Activated T-cell treated with anti-CD3 and anti-CD28 coated beads for 24 hours (primary cell): ENCODE measurements around the gene CCDC78.

Experiments used
- DNase-seq: peaks from one replicate; pipeline ENCODE4 v3.0.0-alpha.2; 2020; ENCODE audit warnings: low read depth

CCDC78 gene

DNA sequence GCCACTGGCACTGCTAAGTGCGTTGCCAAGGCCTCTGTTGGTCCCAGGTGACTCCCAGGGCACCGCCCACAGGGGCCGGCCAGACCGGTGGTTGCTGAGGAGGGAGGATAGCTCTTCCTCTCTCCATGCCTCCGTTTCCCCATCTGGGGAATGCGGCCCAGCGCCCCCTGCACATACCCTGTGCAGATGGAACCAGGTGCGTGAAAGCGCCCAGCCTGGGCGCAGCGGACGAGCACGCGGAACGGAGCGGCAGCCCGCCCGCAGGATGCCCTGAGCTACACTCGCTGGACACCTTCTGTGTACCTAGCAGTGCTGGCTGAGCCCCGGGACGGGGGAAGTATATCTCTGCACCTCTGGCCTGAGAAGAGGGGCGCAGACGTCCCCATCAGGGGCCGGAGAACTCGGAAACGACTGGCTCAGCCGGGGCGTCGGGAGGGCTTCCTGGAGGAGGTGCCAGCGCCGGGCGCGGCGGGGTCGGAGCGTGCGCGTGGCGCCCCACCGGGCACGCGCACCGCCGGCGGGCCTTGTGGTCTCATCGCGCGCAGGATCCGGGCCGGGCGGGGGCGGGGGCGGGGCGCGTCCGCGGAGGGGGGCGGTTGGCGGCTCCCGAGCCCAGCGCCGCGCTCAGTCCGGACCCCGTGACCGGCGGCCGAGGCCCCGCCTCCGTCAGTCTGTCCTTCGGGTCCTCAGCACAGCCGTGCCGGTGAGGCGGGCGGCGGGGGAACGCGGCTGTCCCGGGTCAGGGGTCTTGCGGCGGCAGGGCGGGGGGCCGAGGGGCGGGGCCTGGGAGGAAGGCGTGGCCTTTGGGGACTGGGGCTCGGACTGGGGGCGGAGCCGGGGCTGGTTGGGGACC is at the start of gene CCDC78, which contains the start of gene HAGHL:
TSS of gene CCDC78 (minus strand) at position 6 of the 853 bp plus-strand sequence. CDS start 76 bp downstream, outside the sequence.
TSS of gene HAGHL (plus strand) at position 669 of the 853 bp plus-strand sequence. CDS start 404 bp downstream, outside the sequence.
- DNase-seq: peak; percentile 52

DNA sequence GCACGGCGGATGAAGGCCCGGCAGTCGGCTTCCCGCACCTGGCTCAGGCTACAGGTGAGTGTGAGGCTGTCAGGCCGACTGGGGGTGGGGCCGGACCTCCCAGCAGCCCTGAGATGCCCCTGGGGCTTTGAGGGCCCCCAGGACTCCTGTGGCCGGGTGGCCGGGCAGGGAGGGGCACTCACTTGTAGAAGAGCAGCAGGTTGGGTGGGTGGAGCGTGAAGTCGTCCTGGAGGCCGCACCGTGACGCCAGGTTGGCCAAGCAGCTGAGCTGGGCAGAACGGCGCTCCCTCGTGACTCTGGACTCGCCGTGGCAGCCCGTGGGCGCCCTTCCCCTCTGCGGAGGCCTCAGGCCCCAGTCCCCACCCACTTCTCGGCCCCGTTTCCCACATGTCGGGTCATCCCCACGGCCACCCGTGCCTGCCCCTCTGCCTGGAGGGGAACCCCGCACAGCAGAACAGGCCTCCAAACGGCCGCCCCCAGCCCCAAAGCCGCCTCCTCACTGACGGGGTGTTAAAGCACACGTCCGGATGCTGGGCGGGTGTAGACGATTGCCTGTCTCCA is 49.1 kb upstream of the CCDC78 start:
- no peak for DNase-seq

DNA sequence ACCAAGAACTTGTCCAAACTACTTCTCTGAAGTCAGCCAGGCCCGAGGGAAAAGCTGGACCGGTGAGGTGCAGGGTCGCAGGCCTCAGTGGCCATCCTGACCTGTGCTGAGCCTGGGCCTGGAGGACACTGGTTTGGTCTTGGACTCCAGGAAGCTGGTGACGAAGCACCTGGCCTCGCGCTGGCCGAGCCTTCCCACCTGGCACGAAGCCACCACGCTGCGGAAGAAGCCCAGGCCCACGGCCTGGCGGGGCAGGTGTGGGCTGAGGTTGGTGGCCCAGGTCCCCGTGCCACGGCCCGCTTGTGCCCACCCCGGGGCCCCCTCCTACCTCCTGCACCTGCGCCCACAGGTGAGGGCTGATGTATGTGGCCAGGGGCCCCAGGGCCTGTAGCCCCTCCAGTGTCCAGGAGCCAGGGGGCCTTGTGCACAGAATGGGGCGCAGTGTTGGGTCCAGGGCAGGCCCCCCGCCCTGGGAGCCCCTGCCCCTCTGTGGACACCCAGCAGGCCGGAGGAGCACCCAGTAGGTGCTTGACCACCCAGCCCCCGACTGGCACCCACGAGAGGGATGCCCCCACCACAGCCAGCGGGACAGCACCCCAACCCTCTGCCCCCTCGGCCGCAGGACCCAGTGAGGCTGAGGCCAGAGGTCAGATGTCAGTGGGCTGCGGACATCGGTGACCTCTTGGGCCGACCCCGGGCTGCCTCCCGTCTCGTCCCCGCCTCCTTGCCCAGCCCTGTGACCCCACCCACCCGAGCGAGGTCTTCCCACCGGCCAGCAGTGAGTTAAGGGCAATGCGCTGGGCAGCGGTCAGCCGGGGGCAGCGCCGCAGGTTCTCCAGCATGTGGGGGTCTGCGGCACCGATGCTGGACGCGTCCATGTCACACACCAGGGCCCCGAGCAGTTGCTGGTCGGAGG is 48.1 kb upstream of the CCDC78 start:
- DNase-seq: no peak

DNA sequence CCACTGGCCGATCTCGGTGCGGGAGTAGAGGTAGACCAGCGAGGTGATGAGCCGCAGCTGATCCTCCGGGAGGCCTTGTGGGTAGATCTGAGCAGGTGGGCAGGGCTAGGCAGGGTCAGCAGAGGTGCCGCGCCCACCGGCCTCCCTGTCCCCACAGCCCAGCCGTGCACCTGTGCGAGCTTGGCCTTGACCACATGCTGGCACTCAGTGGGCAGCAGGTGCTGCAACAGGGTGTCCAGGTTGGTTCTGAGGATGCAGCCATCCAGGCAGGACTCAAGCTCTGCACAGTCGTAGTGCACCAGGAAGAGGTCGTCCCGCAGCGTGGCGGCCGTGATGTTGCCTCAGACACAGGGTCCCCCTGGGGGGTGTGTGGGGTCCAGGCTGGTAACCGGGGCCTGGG is 46.7 kb upstream of the CCDC78 start:
- DNase-seq: no peak

DNA sequence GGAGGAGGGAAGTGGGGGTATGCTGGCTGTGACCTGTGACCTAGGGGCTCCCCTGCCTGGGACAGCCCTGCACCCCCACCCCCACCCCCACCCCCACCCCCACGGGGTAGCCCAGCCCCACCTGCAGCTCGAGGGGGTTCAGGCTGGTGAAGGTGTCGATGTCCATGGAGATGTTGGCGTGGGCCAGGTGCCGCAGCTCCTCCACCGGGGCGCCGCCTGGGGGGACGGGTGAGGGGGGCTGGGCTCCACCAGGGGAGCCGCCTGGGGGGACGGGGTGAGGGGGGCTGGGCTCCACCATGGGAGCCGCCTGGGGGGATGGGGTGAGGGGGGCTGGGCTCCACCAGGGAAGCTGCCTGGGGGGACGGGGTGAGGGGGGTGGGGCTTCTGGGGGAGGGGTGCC is 44.2 kb upstream of the CCDC78 start:
- DNase-seq: no peak

DNA sequence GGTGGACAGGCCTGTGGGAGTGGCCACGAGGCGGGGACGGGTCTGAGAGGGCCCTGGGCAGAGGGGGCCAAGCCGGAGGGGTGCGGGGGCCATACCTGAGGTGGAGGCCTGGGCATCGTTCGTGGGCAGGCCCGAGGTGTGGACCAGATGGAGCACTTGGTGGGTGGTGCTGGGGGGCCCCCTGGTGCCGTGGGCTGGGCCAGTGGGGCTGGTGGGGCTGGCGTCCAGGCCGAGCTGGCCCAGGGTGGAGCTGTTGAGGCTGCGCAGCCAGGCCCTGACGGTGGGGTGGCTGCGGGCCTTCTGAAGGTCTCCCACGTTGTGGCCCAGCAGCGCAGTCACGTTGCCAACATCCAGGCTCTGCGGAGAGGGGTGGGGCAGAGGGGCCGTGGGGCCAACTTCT is 43.7 kb upstream of the CCDC78 start:
- DNase-seq: no peak

DNA sequence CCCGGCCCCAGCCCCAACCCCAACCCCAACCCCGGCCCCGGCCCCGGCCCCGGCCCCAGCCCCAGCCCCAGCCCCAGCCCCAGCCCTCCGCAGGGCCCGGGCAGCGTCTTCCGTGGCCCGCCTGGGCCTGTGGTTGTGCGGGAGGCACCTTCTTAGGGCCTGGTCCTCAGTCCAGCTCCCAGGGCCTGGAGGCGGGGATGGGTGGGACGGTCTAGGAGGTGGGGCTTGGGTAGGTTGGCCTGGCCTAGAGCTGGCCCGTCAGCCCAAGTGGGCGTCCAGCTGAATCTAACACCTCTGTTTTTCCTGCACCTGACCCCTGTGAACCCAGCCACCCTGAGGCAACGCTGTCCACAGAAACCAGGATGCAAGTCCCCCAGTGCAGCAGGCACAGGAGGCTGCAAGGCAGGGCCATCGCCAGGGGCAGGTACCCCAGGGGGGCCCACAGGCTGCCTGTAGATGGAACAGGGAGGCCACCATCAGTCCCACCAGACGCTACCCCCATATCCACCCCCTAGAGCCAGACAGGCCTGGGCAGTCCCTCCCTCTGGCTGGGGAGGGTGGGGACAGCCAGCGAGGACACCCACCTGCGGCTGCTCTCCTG is 43.0 kb upstream of the CCDC78 start:
- DNase-seq: no peak

DNA sequence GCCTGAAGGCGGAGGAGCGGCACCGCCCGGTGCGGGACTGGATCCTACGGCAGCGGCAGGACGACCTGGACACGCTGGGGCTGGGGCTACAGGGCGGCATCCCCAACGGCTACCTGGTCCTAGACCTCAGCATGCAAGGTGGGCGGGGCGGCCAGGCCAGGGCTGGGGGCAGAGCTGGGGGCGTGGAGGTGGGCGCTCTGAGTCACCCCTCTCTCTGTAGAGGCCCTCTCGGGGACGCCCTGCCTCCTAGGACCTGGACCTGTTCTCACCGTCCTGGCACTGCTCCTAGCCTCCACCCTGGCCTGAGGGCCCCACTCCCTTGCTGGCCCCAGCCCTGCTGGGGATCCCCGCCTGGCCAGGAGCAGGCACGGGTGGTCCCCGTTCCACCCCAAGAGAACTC is 42.2 kb upstream of the CCDC78 start:
- no peak for DNase-seq

DNA sequence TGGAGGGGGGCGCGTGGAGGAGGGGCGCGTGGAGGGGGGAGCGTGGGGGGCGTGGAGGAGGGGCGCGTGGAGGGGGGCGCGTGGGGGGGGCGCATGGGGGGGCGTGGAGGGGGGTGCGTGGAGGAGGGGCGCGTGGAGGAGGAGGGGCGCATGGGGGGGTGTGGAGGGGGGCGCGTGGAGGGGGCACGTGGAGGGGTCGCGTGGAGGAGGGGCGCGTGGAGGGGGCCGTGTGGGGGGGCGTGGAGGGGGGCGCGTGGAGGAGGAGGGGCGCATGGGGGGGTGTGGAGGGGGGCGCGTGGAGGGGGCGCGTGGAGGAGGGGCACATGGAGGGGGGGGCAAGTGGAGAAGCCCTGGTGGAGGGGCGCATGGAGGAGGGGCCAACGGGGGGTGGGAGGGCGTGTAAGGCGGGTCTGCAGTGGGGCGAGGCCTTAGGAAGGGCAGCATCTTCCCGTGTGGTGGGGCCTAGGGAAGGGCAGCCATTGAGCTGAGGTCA is 41.5 kb upstream of the CCDC78 start:
- no peak for DNase-seq

DNA sequence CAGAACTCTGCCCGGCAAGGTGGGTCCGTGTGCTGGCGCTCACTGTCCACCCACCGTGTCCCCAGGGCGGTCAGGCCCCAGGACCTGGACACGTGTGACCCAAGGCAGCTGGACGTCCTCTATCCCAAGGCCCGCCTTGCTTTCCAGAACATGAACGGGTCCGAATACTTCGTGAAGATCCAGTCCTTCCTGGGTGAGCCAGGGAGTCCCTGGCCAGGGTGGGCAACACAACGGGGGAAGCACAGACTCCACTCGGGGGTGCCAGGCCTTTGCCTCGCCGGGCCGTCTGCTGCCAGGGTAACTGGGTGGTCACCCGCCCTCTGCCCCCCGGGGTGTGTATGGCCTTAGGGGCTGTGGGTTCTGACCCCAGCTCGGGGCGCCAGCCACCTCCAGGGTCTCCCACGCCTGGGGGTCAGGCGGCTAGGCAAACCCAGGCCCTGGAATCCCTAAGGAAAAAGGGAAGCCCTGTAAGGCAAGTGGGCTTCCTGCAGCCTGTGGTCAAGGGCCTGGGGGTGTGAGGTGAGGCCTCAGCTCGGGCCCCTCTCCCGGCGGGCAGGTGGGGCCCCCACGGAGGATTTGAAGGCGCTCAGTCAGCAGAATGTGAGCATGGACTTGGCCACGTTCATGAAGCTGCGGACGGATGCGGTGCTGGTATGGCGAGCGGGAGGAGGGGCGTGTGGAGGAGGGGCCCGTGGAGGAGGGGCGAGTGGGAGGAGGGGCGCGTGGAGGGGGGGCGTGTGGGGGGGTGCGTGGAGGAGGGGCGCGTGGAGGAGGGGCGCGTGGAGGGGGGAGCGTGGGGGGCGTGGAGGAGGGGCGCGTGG is 40.8 kb upstream of the CCDC78 start:
- no peak for DNase-seq

DNA sequence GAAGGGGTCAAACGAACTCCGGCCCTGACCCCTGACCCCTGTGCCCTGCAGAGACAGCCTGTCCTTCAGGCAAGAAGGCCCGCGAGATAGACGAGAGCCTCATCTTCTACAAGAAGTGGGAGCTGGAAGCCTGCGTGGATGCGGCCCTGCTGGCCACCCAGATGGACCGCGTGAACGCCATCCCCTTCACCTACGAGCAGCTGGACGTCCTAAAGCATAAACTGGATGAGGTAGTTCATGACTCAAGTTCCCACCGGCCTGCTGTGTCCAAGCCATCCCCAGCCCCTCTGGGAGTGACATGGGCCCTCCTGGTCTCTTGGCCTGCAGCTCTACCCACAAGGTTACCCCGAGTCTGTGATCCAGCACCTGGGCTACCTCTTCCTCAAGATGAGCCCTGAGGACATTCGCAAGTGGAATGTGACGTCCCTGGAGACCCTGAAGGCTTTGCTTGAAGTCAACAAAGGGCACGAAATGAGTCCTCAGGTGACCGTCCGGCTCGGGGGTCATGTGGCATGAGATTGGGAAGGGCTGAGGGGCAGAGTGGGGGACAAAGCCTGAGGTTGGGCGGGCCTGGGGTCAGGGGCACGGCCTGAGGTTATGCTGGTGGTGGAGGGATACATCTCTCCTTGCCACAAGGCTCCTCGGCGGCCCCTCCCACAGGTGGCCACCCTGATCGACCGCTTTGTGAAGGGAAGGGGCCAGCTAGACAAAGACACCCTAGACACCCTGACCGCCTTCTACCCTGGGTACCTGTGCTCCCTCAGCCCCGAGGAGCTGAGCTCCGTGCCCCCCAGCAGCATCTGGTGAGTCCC is 40.0 kb upstream of the CCDC78 start:
- DNase-seq: no peak

DNA sequence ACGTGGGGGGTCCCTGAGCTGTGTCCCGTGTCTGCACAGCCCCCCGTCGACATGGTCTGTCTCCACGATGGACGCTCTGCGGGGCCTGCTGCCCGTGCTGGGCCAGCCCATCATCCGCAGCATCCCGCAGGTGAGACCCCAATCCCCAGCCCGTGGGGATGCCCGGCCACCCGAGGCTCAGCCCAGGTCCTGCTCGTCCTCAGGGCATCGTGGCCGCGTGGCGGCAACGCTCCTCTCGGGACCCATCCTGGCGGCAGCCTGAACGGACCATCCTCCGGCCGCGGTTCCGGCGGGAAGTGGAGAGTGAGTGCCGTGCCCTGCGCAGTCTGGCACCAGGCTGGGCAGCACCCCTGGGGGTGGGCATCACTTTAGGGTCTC is 39.2 kb upstream of the CCDC78 start:
- no peak for DNase-seq

DNA sequence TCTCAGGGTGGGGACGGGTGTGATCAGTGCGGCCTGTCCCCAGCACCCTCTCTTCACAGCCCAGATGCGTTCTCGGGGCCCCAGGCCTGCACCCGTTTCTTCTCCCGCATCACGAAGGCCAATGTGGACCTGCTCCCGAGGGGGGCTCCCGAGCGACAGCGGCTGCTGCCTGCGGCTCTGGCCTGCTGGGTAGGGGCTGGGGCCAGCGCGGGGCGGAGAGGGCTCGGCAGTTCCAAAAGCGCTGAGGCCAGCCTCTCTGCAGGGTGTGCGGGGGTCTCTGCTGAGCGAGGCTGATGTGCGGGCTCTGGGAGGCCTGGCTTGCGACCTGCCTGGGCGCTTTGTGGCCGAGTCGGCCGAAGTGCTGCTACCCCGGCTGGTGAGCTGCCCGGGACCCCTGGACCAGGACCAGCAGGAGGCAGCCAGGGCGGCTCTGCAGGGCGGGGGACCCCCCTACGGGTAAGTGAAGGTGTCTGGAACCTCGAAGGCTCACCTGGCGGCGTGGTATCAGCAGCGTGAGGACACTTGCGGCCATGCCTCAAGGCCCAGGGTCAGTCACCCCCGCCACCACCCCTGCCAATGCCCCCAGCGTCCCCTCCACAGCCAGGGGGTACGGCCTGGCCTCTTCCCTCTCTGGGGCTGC is 38.7 kb upstream of the CCDC78 start:
- no peak for DNase-seq

DNA sequence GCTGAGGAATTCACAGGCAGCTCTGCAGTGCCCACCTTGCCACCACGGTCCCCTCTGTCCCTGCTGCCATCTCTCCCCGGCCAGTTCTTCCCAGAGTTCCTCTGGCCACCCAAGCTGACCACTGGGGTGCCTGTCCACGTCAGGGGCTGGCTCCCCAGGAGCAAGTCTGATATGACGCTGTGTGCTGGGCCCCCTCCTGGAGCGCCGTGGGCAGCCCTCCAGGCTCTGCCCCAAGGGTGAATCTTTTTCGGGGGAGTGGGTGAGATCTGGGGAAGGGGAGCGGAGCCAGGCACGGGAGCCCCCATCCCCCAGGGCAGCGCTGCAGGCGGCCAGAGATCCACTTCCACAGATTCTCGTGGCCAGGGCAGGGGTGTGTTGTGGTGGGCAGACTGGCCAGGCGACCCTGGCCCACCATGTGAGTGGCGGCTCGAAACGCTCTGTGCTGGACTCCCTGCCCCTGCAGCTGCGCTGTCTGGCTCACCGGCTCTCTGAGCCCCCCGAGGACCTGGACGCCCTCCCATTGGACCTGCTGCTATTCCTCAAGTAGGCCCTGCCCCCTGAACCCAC is 38.0 kb upstream of the CCDC78 start:
- DNase-seq: no peak

DNA sequence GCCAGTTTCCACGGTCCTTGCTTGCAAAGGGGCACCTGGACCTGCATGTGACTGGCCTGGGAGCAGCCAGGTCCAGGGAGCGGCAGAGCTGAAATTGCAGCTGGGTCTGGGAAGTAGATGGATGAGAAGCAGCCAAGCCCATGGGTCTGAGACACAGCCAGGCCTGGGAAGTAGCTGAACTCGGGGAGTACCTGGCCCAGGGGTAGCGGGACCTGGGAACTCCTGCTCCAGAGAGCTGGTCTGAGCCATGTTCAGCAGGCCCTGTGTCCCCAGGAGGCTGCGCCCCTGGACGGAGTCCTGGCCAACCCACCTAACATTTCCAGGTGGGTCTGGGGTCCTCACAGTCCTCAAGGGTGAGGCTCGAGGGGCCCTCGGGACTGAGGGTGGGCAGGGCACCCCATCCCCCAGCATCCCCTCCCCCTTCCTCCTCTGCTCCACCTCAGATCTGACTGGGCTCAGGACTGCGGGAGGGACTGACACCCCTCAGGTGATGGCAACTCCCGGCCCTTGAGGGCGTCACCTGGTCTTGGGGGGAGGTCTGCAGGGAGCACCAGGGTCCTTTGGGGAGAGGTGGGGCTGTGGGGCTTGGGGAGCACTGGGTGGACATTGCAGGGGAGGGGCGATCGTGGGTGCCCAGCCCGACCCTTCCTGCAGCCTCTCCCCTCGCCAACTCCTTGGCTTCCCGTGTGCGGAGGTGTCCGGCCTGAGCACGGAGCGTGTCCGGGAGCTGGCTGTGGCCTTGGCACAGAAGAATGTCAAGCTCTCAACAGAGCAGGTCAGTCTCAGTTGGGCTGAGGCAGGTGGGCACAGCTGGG is 37.3 kb upstream of the CCDC78 start:
- DNase-seq: no peak

DNA sequence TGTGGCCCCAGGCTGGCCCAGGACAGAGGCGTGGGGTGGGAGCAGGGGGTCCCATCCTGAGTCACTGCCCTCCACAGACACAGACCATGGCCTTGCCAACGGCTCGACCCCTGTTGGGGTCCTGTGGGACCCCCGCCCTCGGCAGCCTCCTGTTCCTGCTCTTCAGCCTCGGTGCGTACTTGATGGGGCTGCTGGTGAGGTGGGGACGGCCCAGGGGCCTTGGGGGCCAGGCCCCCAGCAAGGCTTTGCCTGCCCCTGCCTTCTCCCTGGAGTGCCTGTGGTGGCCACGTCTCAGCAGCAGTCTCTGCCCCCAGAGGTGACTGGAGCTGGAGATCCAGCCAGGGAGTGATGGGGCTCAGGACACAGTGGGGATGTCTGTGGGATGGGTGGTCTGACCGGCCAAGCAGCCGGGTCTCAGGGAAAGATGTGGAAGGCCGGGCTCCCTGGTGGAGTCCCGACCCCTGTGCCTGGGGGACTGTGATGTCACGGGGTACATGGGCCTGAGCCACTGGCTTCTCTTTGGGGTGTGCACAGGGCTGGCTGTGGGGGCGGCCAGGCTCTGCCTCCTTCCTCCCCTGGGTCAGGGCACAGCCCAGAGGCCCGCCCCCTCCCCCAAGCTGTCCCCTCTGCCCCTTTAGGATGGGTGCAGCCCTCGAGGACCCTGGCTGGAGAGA is 36.5 kb upstream of the CCDC78 start:
- no peak for DNase-seq

DNA sequence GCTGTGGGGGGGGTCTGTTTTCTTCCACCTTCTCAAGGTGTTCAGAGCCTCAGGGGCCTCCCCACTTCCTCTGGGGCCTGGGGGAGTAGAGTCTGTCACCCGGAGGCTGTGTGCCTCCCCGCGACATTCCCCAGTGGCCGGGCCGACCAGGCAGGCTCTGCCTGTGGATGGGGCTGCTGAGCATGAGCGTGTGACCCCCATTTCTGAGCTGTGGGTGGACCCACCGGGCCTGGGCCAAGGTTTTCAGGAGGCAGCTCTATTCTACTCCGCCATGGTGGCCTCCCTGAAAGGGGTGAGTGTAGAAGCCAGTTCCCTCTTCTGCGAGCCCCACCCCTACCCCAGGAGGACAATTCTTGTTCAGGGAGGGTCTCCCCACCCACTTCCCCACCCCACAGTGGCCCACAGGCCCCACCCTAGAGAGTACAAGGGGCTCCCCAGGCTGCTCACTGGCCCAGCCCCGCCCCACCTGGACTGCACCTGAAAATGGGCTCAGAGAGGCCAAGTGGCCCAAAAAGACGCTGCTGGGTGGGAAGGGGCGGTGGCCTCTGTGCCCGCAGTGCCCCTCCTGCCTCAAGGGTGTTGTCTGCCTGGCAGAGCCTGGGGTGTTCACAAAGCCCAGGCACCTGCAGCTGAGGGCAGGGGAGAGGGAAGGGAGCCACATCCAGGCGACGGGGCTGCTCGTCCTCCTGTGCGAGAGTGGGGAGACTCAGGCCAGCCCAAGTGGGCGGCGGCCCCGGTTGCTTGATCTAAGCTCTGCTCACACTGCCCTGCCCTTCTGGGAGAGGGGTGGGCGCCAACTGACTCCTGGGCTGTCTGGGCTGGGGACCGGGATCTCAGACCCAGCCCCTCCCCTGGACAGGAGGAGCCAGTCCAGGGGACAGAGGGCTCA is 35.6 kb upstream of the CCDC78 start:
- no peak for DNase-seq
